Astrocyte (in vitro differentiated cells and primary cell): ENCODE results near the gene ZNF512B. TPM values are rescaled to one million over a fixed set of nuclear protein-coding genes. Genes with fewer than 3 reads are reported as not detected.
A peak's percentile ranks its signal among the peaks of the same experiment; 100 is the strongest.

Experiments used
- DNase-seq: peaks from one replicate; pipeline ENCODE4 v3.0.0-alpha.2; 2010; ENCODE audit warnings: low read depth
- FAIRE-seq: peaks from 2 replicates; lab custom pipeline; 2011; peaks lifted over from hg19 to GRCh38; lab: Jason Lieb, UNC
- H2AFZ ChIP-seq: 2 replicates; pipeline ENCODE4 v1.6.0; 2012; ENCODE audit warnings: low read depth, low read length, inconsistent platforms
- H3K27ac ChIP-seq: 2 replicates; pipeline ENCODE4 v1.5.1; 2011; ENCODE audit warnings: low read depth, low read length, inconsistent platforms
- H3K27me3 ChIP-seq: 2 replicates; pipeline ENCODE4 v1.6.0; 2011; ENCODE audit warnings: low read length, inconsistent platforms; ENCODE audit not compliant: insufficient read depth
- H3K36me3 ChIP-seq: 2 replicates; pipeline ENCODE4 v1.5.1; 2011; ENCODE audit warnings: low read length, inconsistent platforms; ENCODE audit not compliant: insufficient read depth
- H3K4me1 ChIP-seq: 2 replicates; pipeline ENCODE4 v1.5.1; 2011; ENCODE audit warnings: low read length, inconsistent platforms; ENCODE audit not compliant: insufficient read depth
- H3K4me2 ChIP-seq: 2 replicates; pipeline ENCODE4 v1.6.0; 2012; ENCODE audit warnings: low read length, inconsistent platforms
- H3K4me3 ChIP-seq: 2 replicates; pipeline ENCODE4 v1.5.1; 2011; ENCODE audit warnings: low read depth, mild to moderate bottlenecking, low read length, inconsistent platforms; ENCODE audit not compliant: insufficient read depth
- H3K79me2 ChIP-seq: 2 replicates; pipeline ENCODE4 v1.6.0; 2012; ENCODE audit warnings: mild to moderate bottlenecking, low read length, inconsistent platforms; ENCODE audit not compliant: insufficient read depth
- H3K9ac ChIP-seq: 2 replicates; pipeline ENCODE4 v1.6.0; 2012; ENCODE audit warnings: mild to moderate bottlenecking, low read length, inconsistent platforms
- H3K9me3 ChIP-seq: 2 replicates; pipeline ENCODE4 v1.5.1; 2012; ENCODE audit warnings: low read depth, mild to moderate bottlenecking, low read length, inconsistent platforms; ENCODE audit not compliant: insufficient read depth
- H4K20me1 ChIP-seq: 2 replicates; pipeline ENCODE4 v1.6.0; 2012; ENCODE audit warnings: low read length, inconsistent platforms; ENCODE audit not compliant: insufficient read depth
- H3K27ac Mint-ChIP-seq: one replicate; pipeline ENCODE4 v1.8.0; 2021; ENCODE audit warnings: mild to moderate bottlenecking, mixed read lengths; ENCODE audit not compliant: unreplicated experiment
- H3K27me3 Mint-ChIP-seq: one replicate; pipeline ENCODE4 v1.8.0; 2021; ENCODE audit warnings: low read depth, mixed read lengths; ENCODE audit not compliant: unreplicated experiment
- H3K36me3 Mint-ChIP-seq: one replicate; pipeline ENCODE4 v1.8.0; 2021; ENCODE audit warnings: low read depth, mixed read lengths; ENCODE audit not compliant: unreplicated experiment
- H3K4me1 Mint-ChIP-seq: one replicate; pipeline ENCODE4 v1.8.0; 2021; ENCODE audit warnings: low read depth, mixed read lengths; ENCODE audit not compliant: unreplicated experiment
- H3K4me3 Mint-ChIP-seq: one replicate; pipeline ENCODE4 v1.8.0; 2021; ENCODE audit warnings: mild to moderate bottlenecking, moderate library complexity, mixed read lengths; ENCODE audit not compliant: unreplicated experiment
- H3K9me3 Mint-ChIP-seq: one replicate; pipeline ENCODE4 v1.8.0; 2021; ENCODE audit warnings: mild to moderate bottlenecking, mixed read lengths; ENCODE audit not compliant: unreplicated experiment
- EZH2 ChIP-seq: IDR thresholded peaks from 2 replicates; pipeline ENCODE4 v1.6.1; 2012; ENCODE audit warnings: mild to moderate bottlenecking, low read length, inconsistent platforms; ENCODE audit not compliant: insufficient read depth
- total RNA-seq: library from RNA; stranded (reverse); gene quantifications from 2 replicates; pipeline ENCODE4 v1.2.1, GENCODE V29; 2021
- TF ChIP-seq, protein P1 (sequence below): IDR thresholded peaks from 2 replicates; pipeline ENCODE4 v1.5.1; 2011; ENCODE audit warnings: low read depth, mild to moderate bottlenecking, inconsistent platforms, low read length, moderate library complexity; ENCODE audit not compliant: insufficient read depth

The ZNF512B gene
- total RNA-seq, 1 donor from 2014 or later = 27.7 TPM

DNA sequence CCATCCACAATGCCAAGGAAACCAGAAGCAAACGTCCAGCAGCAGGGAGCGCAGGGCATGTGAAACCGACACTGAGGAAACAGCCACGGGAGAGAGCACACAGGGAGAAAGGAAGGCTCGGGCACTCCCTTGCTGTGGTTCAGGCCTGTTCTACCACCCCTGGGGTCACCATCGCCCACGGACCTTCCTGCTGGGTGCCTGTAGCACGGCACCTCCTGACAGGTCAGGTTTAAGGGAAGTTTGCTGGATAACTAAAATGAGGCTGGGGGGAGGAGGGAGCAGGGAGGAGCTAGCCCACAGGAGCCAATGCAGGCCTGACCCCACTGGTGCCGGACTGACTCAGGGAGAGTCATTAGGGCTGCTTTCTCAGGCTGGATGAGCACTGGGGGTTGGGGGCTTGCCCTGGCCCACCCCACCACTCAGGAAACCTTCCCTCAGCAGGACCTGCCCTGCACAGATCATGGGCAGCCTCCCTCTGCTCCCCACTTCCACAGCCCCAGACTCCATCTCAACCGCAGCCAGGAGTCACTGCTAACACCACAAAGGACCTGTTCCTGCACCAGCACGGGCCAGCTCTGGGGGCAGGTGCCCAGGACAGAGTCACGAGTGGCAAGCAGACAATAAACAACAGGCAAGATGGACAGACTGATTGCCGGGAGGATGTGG lies 15.8 kb downstream of the ZNF512B start:
- no peak overlapping the region for H3K9ac ChIP-seq
- no peaks in the 10 kb centered on the region for H3K36me3 ChIP-seq
- Mint-ChIP-seq H3K36me3 (no peaks in the 10 kb centered on the region), H3K27ac (peak overlapping the region; percentile 43), H3K27me3 (no peaks in the 10 kb centered on the region), H3K4me1 (peaks cover 12% of the 10 kb centered on the region), H3K4me3 (peak overlapping the region; percentile 86), H3K9me3 (no peaks in the 10 kb centered on the region)
- H3K4me1 ChIP-seq = peaks cover 27% of the 10 kb centered on the region
- no peaks in the 10 kb centered on the region for H3K27me3 ChIP-seq
- no peak overlapping the region for H3K4me3 ChIP-seq
- no peak overlapping the region for H2AFZ ChIP-seq
- H3K4me2 ChIP-seq = peak overlapping the region; percentile 97
- peaks cover 71% of the 10 kb centered on the region for H3K79me2 ChIP-seq
- TF ChIP-seq EZH2 = no peak
- TF ChIP-seq, protein P1, sequence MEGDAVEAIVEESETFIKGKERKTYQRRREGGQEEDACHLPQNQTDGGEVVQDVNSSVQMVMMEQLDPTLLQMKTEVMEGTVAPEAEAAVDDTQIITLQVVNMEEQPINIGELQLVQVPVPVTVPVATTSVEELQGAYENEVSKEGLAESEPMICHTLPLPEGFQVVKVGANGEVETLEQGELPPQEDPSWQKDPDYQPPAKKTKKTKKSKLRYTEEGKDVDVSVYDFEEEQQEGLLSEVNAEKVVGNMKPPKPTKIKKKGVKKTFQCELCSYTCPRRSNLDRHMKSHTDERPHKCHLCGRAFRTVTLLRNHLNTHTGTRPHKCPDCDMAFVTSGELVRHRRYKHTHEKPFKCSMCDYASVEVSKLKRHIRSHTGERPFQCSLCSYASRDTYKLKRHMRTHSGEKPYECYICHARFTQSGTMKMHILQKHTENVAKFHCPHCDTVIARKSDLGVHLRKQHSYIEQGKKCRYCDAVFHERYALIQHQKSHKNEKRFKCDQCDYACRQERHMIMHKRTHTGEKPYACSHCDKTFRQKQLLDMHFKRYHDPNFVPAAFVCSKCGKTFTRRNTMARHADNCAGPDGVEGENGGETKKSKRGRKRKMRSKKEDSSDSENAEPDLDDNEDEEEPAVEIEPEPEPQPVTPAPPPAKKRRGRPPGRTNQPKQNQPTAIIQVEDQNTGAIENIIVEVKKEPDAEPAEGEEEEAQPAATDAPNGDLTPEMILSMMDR = no peak
- H4K20me1 ChIP-seq = peaks cover 65% of the 10 kb centered on the region
- DNase-seq (no peak), FAIRE-seq (no peak)
- no peaks in the 10 kb centered on the region for H3K9me3 ChIP-seq
- H3K27ac ChIP-seq = no peak overlapping the region

DNA sequence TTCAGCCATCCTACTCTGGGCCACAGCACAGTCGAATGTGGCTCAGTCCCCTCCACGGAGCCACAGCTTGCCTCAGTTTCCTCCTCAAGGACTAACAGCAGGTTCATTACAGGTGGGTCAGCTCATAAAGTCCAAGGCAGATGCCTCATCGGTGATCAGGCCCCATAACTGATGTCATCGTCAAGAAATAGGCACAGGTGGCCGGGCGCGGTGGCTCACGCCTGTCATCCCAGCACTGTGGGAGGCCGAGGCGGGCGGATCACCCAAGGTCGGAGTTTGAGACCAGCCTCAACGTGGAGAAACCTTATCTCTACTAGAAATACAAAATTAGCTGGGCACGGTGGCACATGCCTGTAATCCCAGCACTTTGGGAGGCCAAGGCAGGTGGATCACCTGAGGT lies 17.0 kb downstream of the ZNF512B start:
- Mint-ChIP-seq H3K4me1 (peaks cover 12% of the 10 kb centered on the region), H3K27me3 (no peaks in the 10 kb centered on the region), H3K9me3 (no peaks in the 10 kb centered on the region), H3K27ac (no peak overlapping the region), H3K4me3 (no peak overlapping the region), H3K36me3 (no peaks in the 10 kb centered on the region)
- Histone ChIP-seq H3K4me1 (peaks cover 31% of the 10 kb centered on the region), H3K4me2 (no peak overlapping the region), H3K9ac (no peak overlapping the region), H3K9me3 (no peaks in the 10 kb centered on the region), H4K20me1 (peaks cover 76% of the 10 kb centered on the region), H3K36me3 (no peaks in the 10 kb centered on the region), H3K79me2 (peaks cover 80% of the 10 kb centered on the region), H2AFZ (no peak overlapping the region), H3K4me3 (no peak overlapping the region), H3K27me3 (no peaks in the 10 kb centered on the region), H3K27ac (no peak overlapping the region)
- DNase-seq (no peak), FAIRE-seq (no peak)
- TF ChIP-seq, protein P1 = no peak
- TF ChIP-seq EZH2 = no peak

DNA sequence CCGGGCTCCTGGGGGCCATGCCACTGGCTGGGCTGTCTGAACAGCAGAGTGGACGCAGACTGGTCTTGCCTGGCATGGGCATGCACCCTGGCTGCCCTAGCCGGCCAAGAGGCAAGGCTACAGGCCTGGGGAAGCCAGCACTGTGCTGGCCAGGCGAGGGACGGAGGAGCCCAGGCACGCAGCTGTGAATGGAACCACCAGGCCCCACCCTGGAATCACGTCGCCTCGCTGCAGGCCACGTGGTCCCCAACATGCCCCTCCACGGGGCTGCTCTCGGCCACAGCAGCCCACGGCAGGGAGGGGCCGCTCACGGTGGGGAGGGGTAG lies 17.6 kb downstream of the ZNF512B start:
- no peak overlapping the region for H3K27ac Mint-ChIP-seq
- H3K36me3 ChIP-seq = no peaks in the 10 kb centered on the region
- H3K4me2 ChIP-seq = no peak overlapping the region
- H3K9me3 ChIP-seq = no peaks in the 10 kb centered on the region
- TF ChIP-seq, protein P1 = no peak
- no peak for TF ChIP-seq EZH2
- no peaks in the 10 kb centered on the region for H3K9me3 Mint-ChIP-seq
- H3K4me1 Mint-ChIP-seq = peaks cover 12% of the 10 kb centered on the region
- DNase-seq = no peak
- no peaks in the 10 kb centered on the region for H3K27me3 ChIP-seq
- peaks cover 86% of the 10 kb centered on the region for H3K79me2 ChIP-seq
- no peaks in the 10 kb centered on the region for H3K36me3 Mint-ChIP-seq
- no peak for FAIRE-seq
- H3K27me3 Mint-ChIP-seq = no peaks in the 10 kb centered on the region
- H2AFZ ChIP-seq = no peak overlapping the region
- no peak overlapping the region for H3K9ac ChIP-seq
- no peak overlapping the region for H3K4me3 Mint-ChIP-seq
- no peak overlapping the region for H3K27ac ChIP-seq
- peaks cover 82% of the 10 kb centered on the region for H4K20me1 ChIP-seq
- H3K4me1 ChIP-seq = peaks cover 27% of the 10 kb centered on the region
- no peak overlapping the region for H3K4me3 ChIP-seq
